ENCODE results near the gene KRTAP27-1. TPM values are rescaled to one million over a fixed set of nuclear protein-coding genes. Genes with fewer than 3 reads are reported as not detected.

KRTAP27-1 gene
- total RNA-seq, 1 donor from 2014 or later, result not detected

DNA sequence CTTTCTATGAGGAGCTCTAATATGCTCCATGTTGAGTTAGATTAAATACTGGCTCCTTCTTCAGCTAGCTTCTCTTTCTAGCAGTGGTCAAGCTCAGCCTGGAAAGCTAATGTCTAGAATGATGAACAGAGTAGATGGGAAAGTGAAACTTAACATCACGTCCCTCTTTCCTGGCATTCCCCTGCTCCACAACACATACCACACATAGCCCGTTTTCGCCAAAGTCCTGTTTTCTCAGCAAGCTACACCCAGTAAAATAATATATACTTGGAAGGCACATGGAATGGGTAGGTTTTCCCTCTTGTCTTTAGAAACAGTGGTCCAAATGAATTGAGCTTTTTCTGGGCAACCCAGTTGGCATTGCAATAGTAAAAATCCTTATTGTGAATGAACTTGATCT lies 3.8 kb downstream of the KRTAP27-1 start:
- intact Hi-C loops (cut with micrococcal nuclease), result no loop called here
- no peaks in the 10 kb centered on the region for H3K36me3 Mint-ChIP-seq (ENCODE audit: low read depth)
- H3K4me3 Mint-ChIP-seq, result no peak overlapping the region
- H3K4me1 Mint-ChIP-seq, result no peaks in the 10 kb centered on the region
- no peaks in the 10 kb centered on the region for H3K27me3 Mint-ChIP-seq
- no peaks in the 10 kb centered on the region for H3K9me3 Mint-ChIP-seq
- no peak for DNase-seq
- no peak overlapping the region for H3K27ac Mint-ChIP-seq

DNA sequence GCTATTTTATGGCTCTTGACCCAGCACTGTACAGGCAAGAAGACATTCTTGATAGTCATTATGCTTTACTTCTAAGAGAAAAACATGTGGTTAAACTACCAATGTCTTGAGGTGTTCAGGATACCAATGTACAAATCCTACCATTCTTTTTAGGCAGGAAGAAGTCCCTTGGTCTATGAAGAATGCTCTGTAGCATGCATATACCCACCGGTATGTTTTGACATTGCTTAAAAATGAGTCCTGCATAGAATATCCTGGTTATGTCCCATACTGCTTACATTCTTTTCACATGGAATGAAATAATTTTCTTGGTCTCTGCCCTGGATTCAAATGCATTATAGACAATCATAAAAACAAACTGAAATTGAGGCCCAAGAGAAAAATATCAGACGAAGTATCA lies 4.8 kb downstream of the KRTAP27-1 start:
- Mint-ChIP-seq H3K27me3 (no peaks in the 10 kb centered on the region), H3K4me1 (no peaks in the 10 kb centered on the region), H3K4me3 (no peak overlapping the region), H3K9me3 (no peaks in the 10 kb centered on the region), H3K27ac (no peak overlapping the region), H3K36me3 (ENCODE audit: low read depth) (no peaks in the 10 kb centered on the region)
- intact Hi-C loops (cut with micrococcal nuclease), result no loop called here
- DNase-seq, result no peak

DNA sequence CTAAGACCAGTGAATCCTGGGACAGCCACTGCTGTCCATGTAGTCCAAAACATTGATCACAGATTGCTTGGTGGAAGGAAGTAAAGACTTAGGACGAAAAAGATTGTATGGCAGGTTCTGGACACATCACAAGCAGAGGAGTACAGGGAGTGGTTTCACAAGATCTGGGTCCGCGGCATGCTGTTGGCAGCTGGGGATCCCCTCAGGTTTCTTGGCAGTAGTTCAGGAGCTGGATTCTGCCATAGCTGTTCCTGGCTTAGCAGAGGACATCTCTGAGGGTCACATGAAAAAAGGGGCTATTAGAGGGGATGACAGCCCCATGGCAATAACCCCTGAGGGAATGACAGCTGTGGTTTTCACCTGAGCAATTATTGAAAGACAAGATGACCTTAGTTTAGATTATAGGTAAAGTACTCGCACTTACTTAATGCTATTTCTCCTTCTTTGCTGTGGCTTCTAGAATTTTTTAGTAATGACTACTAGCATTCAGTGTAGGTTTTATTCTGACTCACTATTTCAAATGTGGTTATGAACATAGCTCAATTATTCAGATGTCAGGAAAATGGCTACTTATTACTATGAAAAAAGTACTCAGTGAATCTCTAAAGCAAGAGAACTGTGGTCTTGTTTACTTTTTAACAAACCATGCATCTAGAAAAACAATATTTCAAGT lies 8.2 kb downstream of the KRTAP27-1 start:
- DNase-seq, result no peak
- H3K9me3 Mint-ChIP-seq, result peaks cover 6% of the 10 kb centered on the region
- intact Hi-C loops (cut with micrococcal nuclease), result no loop called here
- no peak overlapping the region for H3K27ac Mint-ChIP-seq
- H3K36me3 Mint-ChIP-seq (ENCODE audit: low read depth), result no peaks in the 10 kb centered on the region
- H3K27me3 Mint-ChIP-seq, result no peaks in the 10 kb centered on the region
- H3K4me3 Mint-ChIP-seq, result no peak overlapping the region
- H3K4me1 Mint-ChIP-seq, result no peaks in the 10 kb centered on the region

DNA sequence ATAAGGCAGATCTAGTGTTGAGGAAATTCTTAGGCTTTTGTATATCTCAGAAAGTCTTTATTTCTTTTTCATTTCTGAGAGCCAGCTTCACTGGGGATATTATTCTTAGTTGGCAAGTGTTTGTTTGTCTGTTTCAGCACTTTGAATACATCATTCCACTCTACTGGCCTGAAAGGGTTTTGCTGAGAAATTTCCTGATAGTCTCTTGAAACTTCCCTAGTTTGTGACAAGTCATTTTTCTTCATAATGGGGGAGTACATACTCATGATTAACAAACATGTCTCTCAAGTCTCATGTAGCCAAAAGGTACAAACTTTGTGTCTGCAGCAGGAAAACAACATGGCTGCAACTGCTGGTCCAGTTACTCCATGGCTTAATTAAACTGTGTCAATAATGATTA lies 11.1 kb downstream of the KRTAP27-1 start:
- Mint-ChIP-seq H3K4me3 (no peak overlapping the region), H3K27ac (no peak overlapping the region), H3K4me1 (no peaks in the 10 kb centered on the region), H3K27me3 (no peaks in the 10 kb centered on the region), H3K36me3 (ENCODE audit: low read depth) (no peaks in the 10 kb centered on the region), H3K9me3 (peaks cover 6% of the 10 kb centered on the region)
- no peak for DNase-seq
- intact Hi-C loops (cut with micrococcal nuclease), result no loop called here

DNA sequence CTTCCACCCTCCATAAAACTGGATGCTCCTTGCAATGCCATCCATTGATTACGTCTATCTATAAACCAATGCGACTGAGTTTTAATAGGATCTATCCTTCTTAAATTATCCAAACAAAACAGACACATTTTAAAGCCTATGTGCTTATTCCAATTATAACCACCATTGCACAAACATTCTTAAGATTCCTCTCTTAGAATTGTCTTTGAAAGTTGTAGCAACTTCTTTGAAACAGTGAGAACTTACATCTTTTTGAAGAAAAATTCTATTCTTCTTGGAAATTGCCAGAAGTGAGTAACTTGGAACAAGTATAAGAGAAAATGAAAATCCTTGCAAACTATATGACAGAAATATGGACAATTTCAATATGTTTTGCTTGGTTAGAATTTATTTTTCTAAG lies 17.3 kb downstream of the KRTAP27-1 start, which contains the start of gene KRTAP26-1:
TSS of gene KRTAP26-1 (minus strand) at position 101 of the 400 bp plus-strand sequence. CDS start 280 bp downstream, outside the sequence.
- DNase-seq, result no peak
- Mint-ChIP-seq H3K27ac (no peak within 1 kb of the TSS), H3K27me3 (no peaks in the 10 kb centered on the region), H3K4me1 (no peaks in the 10 kb centered on the region), H3K36me3 (ENCODE audit: low read depth) (no peaks in the 10 kb centered on the region), H3K4me3 (no peak within 1 kb of the TSS), H3K9me3 (no peaks in the 10 kb centered on the region)
- intact Hi-C loops (cut with micrococcal nuclease), result no loop called here

DNA sequence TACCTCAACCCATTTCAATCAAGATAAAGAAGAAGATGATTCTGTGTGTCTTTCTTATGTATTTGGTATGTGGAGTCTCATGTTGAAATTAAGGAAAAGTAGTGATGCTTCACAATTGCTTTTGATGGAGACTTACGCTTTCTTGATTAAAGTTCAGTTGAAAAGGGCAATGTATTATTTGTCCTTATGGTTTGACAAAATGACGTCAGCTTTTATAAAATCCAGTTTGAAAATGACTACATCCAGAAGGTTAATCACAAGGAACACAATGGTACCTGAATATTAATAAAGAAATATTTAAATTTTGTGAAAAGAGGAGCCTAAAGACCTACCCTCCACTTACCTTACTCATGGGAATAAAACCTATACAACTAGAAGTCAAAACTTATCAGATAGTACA lies 21.8 kb downstream of the KRTAP27-1 start:
- no peaks in the 10 kb centered on the region for H3K27me3 Mint-ChIP-seq
- H3K4me3 Mint-ChIP-seq, result no peak overlapping the region
- no peaks in the 10 kb centered on the region for H3K4me1 Mint-ChIP-seq
- H3K36me3 Mint-ChIP-seq (ENCODE audit: low read depth), result no peaks in the 10 kb centered on the region
- no peaks in the 10 kb centered on the region for H3K9me3 Mint-ChIP-seq
- DNase-seq, result no peak
- intact Hi-C loops (cut with micrococcal nuclease), result no loop called here
- no peak overlapping the region for H3K27ac Mint-ChIP-seq

DNA sequence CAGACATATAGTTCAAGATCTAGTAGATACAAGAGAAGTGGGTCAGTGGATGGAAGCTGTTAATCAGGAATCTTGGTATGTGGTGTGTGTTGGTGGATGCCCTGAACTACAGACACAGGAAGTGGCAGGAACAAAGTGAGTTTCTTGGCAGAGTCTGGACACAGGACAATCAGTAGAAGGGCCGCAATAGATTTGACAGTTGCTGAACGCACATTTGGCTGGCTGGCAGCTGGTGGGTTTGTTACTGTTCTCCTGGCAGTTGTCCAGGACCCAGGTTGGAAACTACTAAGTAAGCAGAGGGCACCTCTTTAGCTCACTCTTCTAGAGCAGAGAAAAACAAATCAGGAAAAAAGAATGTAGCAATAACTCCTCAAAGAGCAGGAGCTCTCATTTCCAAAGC lies 30.6 kb downstream of the KRTAP27-1 start:
- Mint-ChIP-seq H3K27me3 (no peaks in the 10 kb centered on the region), H3K27ac (no peak overlapping the region), H3K9me3 (no peaks in the 10 kb centered on the region), H3K4me1 (no peaks in the 10 kb centered on the region), H3K4me3 (no peak overlapping the region), H3K36me3 (ENCODE audit: low read depth) (no peaks in the 10 kb centered on the region)
- intact Hi-C loops (cut with micrococcal nuclease), result no loop called here
- DNase-seq, result no peak

DNA sequence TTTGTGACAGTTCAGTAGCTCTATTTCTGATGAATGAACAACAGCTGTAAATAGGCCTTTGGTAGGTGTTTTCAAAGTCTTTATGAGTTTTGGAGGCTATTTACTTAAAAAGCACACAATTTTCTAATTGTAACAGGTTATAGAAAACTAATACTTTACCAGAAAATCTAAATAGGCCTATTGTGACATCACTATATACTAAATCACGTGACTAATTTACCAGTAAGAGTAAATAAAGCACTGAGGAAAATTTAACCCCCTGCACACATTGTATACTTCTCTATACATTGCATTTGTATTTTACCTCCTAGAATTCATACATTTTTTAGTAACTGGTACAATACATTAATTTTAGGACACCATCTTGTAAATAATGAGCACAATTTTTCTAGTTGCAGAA lies 32.4 kb downstream of the KRTAP27-1 start:
- Mint-ChIP-seq H3K36me3 (ENCODE audit: low read depth) (no peaks in the 10 kb centered on the region), H3K27ac (no peak overlapping the region), H3K4me1 (no peaks in the 10 kb centered on the region), H3K4me3 (no peak overlapping the region), H3K27me3 (no peaks in the 10 kb centered on the region), H3K9me3 (no peaks in the 10 kb centered on the region)
- intact Hi-C loops (cut with micrococcal nuclease), result no loop called here
- DNase-seq, result no peak

DNA sequence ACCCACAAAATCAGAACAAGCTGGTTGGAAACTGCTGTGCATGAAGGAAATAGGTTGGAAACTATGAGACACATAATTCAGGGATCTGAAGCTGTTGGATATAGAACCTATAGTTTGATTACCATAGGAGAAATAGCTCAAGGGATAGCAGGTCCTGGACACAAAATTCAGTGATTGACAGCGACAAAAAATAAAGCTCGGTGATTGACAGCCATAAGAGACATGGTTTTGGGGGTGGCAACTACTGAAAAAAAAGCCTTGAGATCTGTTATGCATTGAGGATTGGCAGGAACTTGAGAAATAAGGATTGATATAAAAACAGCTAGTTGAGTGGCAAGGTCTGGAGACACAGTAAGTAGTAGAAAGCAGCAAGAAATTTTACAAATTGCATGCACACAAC lies 48.3 kb downstream of the KRTAP27-1 start, which contains the start of gene KRTAP25-1:
TSS of gene KRTAP25-1 (minus strand) at position 300 of the 400 bp plus-strand sequence. CDS start at position 276, 24 bp downstream.
- Mint-ChIP-seq H3K4me1 (no peaks in the 10 kb centered on the region), H3K4me3 (no peak within 1 kb of the TSS), H3K27ac (no peak within 1 kb of the TSS), H3K36me3 (ENCODE audit: low read depth) (no peaks in the 10 kb centered on the region), H3K27me3 (no peaks in the 10 kb centered on the region), H3K9me3 (no peaks in the 10 kb centered on the region)
- intact Hi-C loops (cut with micrococcal nuclease), result no loop called here
- DNase-seq, result no peak

Other genes starting within 250 kb of the KRTAP27-1 start
- not detected in 2 replicates for gene CLDN17, start 170.9 kb downstream of the KRTAP27-1 start, total RNA-seq
- gene CLDN8, start 121.6 kb downstream of the KRTAP27-1 start, total RNA-seq, result not detected in 2 replicates
- not detected in 2 replicates for gene KRTAP24-1, start 54.7 kb downstream of the KRTAP27-1 start, total RNA-seq
- gene KRTAP25-1, start 48.2 kb downstream of the KRTAP27-1 start, total RNA-seq, result not detected in 2 replicates
- not detected in 2 replicates for gene KRTAP26-1, start 17.4 kb downstream of the KRTAP27-1 start, total RNA-seq
- not detected in 2 replicates for gene KRTAP23-1, start 10.9 kb upstream of the KRTAP27-1 start, total RNA-seq
- not detected in 2 replicates for gene KRTAP13-2, start 34.6 kb upstream of the KRTAP27-1 start, total RNA-seq
- gene KRTAP13-1, start 58.3 kb upstream of the KRTAP27-1 start, total RNA-seq, result not detected in 2 replicates
- not detected in 2 replicates for gene KRTAP13-3, start 88.2 kb upstream of the KRTAP27-1 start, total RNA-seq
- gene KRTAP13-4, start 92.5 kb upstream of the KRTAP27-1 start, total RNA-seq, result not detected in 2 replicates
- gene KRTAP15-1, start 102.6 kb upstream of the KRTAP27-1 start, total RNA-seq, result not detected in 2 replicates
- gene KRTAP19-1, start 142.7 kb upstream of the KRTAP27-1 start, total RNA-seq, result not detected in 2 replicates
- gene KRTAP19-2, start 149.7 kb upstream of the KRTAP27-1 start, total RNA-seq, result not detected in 2 replicates
- gene KRTAP19-3, start 154.3 kb upstream of the KRTAP27-1 start, total RNA-seq, result not detected in 2 replicates
- not detected in 2 replicates for gene KRTAP19-4, start 159.5 kb upstream of the KRTAP27-1 start, total RNA-seq
- gene KRTAP19-5, start 164.4 kb upstream of the KRTAP27-1 start, total RNA-seq, result not detected in 2 replicates
- not detected in 2 replicates for gene KRTAP19-6, start 204.2 kb upstream of the KRTAP27-1 start, total RNA-seq
- not detected in 2 replicates for gene KRTAP19-7, start 223.6 kb upstream of the KRTAP27-1 start, total RNA-seq